Uterus (tissue), 2 donors: ENCODE data around the gene NANP.
"Not testable (repeated sequence)": the region's sequence is repeated elsewhere in the genome, so short reads cannot be mapped to it uniquely, and the experiment has no call there.

ENCODE experiments used
- CTCF ChIP-seq, 4 experiments: fragments of 200-600 bp in 2 of 4; fragments of 450-650 bp in 2 of 4; sonication (generic) in 2 of 4; IDR thresholded peaks; one replicate each; pipeline ENCODE4 v1.5.1; 2016 to 2019; ENCODE audit warnings: antibody characterized with exemption in 4 of 4, mild to moderate bottlenecking in 2 of 4, moderate library complexity in 1 of 4
- POLR2A ChIP-seq, 2 donors: fragments of 450-650 bp; IDR thresholded peaks; one replicate each; pipeline ENCODE4 v1.6.1; 2016; ENCODE audit warnings: antibody characterized with exemption in 2 of 2, mild to moderate bottlenecking in 1 of 2, moderate library complexity in 1 of 2

- TF ChIP-seq POLR2A, CTCF (IDR thresholded peaks at IDR 0.05): not testable (repeated sequence)
These were observed 40.2 kb downstream of the NANP start for GRCh38 chr20:25583607-25584006.
